ENCODE results near the gene MACROD2.

Gene MACROD2

DNA sequence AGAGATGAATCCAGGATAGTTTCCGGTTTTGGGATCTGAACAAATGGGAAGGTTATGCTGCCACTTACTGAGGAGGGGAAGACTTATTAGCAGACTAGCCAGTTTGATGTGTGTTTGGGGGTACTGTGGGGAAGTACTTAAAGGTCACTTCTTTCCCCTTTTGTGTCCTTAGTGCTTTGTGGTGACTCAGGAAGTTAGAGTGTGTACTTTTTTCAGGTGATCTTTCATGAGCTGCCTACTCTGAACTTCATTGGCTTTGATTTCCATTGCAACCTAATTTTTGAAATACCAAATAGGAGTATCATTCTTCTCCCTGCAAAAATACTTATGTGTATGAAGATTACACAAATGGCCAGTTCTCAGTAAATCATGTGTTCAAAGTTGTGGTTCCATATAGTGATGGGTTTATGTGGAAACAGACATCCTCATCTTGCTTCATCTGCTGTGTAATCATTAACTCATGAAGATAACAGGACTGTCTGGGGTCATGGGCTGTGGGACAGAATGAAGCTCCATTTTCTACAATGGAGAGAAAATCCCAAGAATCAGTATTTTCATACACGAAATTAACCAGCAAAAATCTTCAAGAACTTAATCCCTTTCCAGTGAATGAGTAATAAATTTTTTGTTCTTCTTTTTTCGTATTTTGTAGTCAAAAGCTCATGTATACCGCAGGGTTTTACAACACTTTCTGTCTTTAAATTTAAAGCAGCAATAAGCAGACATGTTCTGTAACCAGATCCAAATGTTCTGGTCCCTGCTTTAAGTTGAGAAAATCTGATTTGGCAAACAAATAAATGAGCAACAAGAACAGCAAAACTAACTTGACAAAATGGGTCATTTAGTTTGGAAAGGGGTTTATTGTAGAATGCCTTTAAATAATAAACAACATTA, 614.3 kb downstream of the MACROD2 start:
- no peak for DNase-seq

GRCh38 chr20:14611479-14611878, 616.2 kb downstream of the MACROD2 start:
- DNase-seq = no peak

GRCh38 chr20:14612391-14612790, 617.1 kb downstream of the MACROD2 start:
- no peak for DNase-seq

GRCh38 chr20:14616003-14616402, 620.7 kb downstream of the MACROD2 start:
- no peak for DNase-seq

DNA sequence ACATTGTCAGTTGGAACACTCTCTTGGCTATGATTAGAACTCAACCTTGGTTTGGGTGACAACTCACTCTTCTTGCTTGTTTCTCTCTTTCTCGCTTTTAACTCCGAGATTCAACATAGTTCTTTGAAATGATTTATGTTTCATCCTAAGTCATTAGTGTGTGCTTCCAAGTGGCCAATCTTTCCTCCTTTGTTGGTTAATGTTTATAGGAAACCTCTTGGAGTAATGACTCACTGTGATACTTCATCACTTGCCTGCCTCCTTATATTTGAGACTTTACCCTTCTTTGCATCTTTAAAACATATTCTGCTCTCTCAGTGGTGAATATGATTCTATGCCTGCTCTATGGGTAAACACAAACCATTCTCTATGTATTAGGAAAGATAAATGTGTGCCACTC, 621.8 kb downstream of the MACROD2 start:
- no peak for DNase-seq

GRCh38 chr20:14619411-14619810, 624.1 kb downstream of the MACROD2 start:
- no peak for DNase-seq

- no peak for DNase-seq
These were observed 627.5 kb downstream of the MACROD2 start for GRCh38 chr20:14622796-14623195.

DNA sequence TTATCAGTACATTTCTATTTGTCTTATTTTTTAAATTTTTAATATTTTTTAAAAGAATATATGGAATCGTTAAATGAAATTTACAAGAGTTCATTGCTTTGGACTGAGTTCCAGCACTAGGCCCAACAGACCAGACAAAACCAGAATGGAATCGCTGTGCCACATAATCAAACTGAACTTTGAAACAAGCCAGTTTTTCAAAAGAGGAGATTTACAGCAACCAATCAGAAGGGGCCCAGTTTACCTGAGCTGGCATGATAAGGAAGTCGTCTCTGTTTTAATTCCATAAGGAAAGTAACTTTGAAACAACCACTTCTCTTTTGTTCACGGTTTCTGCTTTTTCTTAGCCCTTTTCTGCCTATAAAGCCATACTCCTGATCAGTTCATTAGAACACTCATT, 635.7 kb downstream of the MACROD2 start:
- DNase-seq = no peak

DNA sequence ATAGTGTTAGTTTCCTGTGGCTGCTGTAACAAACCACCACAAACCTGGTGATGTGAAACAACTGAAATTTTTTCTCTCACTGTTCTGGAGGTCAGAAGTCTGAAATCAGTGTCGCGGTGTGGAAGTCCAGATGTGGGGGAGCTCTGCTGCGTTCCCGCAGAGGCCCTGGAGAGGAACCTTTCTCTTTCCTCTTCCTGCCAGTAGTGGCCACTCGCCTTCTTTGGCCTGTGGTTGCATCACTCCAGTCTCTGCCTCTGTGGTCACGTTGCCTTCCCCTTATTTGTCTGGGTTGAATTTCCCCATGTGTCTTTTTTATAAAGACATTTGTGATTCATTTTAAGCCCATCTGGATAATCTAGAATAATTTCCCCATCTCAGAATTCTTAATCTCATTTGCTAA, 637.6 kb downstream of the MACROD2 start:
- no peak for DNase-seq

DNA sequence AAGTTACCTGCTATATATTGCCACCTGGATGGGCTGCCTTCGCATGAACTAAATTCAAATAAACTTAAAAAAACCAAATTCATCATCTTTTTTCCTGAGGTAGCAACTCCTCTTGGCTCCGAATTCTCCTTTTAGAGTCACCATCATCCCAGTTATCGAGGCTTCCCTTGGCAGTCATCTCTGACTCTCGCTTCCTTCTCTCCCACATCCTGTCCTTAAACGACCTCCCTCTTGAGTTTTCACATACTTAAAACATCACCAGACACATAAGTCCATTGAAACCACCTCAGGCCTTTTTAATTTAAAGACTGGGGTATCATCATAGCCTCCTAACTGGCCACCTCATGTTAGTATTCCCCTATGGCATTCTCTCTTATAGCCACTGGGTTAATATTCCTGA, 638.2 kb downstream of the MACROD2 start:
- DNase-seq = no peak

DNA sequence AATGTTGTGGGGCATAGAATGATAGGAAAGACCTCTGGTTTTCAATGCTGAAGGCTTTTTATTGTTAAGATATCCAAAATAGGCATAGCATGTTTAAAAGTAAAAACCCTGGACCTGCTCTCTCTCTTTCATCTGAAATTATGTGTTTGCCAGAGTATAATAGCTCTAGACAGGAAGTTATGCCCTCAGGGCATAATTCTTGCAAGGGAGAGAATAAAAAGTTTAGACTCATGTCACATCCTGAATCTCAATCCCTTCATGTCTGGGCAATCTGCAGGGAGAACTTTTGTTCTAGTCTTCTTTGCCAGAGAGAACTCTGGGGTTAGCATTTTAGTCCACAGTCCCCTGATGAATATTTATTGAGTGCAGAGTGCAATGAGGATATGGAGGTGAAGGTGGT, 639.3 kb downstream of the MACROD2 start:
- DNase-seq = peak in 2 of 3 experiments; percentile 27 to 64

GRCh38 chr20:14637441-14637840, 642.1 kb downstream of the MACROD2 start:
- no peak for DNase-seq

- DNase-seq = no peak
These were observed 647.8 kb downstream of the MACROD2 start for GRCh38 chr20:14643146-14643545.

DNA sequence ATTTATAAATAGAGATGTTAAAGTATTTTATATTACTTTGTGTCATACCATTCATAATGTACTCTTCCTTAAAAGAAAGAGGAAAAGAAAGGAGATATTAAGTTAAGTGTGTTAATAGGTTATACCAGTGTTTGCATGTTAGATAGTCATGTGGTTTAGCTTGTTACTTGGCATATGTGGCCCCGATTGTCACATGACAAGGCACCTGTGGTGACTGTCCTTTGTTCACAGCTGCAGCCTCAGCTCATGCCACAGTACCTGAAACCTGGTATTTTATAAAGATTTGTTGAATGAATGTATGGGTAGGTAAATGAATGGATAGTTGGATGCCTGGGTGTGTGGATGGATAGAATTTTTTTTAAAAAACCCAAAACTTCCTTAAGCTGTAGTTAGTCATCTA, 648.2 kb downstream of the MACROD2 start:
- DNase-seq = no peak

DNA sequence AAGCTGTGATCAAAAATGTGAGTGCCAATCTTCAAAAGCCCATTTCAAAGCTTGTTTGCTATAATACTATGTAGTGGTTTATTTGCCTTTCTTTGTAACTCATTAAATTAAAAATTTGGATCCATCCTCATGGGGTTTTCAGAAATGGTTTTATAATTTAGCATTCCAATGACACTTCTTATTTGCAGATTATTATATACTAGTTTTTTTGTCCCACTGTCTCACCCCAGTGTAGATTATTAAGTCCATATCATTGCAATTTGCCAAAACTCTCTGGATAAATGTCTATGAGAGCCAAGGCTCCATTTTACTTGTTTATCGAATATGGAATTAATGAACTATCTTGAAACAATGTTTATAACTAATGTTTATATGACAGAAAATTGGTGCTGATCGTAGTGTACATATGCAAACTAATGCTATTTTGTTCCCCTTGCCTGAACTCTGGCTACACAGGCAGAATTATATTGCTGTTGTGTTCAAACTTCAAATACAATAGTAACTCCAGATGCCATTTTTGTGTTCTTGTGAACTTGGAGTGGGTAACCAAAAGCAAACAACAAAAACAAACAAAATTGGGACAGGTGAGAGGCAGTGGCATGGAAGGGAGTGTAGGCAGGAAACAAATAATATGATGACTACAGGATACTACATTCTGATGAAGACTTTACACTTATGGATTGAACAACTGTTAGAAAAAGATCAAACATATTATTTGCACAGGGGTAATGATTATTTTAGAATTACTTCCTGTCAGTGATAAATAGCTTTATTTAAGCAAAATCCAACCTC, 649.2 kb downstream of the MACROD2 start:
- DNase-seq = peak in 2 of 3 experiments; percentile 41 to 86

GRCh38 chr20:14647016-14647415, 651.7 kb downstream of the MACROD2 start:
- no peak for DNase-seq

GRCh38 chr20:14649662-14650061, 654.3 kb downstream of the MACROD2 start:
- DNase-seq = no peak

GRCh38 chr20:14657266-14658005, 662.1 kb downstream of the MACROD2 start:
- DNase-seq = peak in 2 of 3 experiments; percentile 25 to 74

DNA sequence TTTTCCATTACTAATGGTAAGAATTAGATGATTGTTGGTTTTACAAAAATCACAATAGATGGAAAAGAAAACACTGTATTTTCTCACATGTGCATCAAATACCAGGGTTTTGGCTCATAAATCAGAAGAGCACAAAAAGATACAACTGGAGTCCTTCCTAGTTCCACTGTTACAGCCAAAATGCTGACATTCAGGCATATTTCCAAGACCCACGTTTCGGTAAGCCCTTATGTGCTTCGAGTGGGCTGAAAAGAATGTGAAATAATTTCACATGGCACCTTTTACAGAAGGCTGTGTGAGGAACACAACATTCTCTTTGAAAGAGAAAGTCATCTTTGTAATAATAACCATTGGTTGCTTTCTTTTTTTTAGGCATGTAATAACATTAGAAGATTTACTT, 668.8 kb downstream of the MACROD2 start:
- no peak for DNase-seq

DNA sequence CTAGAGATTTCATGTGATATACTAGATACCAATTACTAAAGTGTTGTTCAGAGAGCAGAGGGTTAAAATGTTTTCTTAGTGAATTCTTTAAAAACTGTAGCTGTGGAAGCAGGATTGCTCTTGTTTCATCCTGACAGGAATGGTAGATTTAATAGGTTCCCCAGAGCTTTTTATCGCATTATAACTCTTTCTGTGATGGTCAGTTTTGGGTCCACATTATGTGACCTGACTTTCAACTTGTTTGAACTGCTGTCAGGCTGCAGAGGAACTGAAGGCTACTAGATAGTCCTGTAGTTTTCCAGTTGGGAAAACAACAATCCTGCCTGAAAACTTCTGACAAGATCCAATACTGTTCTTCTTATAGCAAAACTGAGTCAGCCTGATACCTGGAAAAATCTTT, 671.4 kb downstream of the MACROD2 start:
- DNase-seq = no peak

- DNase-seq = no peak
These were observed 671.9 kb downstream of the MACROD2 start for GRCh38 chr20:14667226-14667625.

GRCh38 chr20:14672066-14672465, 676.8 kb downstream of the MACROD2 start:
- DNase-seq = no peak

DNA sequence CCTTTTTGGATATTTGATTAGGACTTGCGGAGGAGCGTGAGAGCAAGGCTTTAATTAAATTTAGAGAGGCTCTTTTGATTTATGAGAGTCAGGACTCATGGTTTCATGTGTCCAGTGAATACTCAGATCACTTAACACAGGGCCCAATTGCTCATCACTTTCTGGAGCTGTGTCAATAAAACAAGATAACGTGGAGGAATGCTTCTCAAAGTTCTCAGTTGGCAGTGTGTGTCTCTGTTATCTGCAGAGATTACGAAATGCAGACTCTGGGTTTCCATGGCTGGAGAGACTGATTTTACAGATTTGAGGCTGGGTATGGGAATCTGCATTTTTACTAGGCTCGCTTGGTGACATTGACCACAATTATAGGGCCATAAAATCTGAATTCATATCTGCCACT, 677.8 kb downstream of the MACROD2 start:
- no peak for DNase-seq
